IPS-15b (cell line): ENCODE results near the gene LRRC15.

Source experiments
- H3K27me3 ChIP-seq: one replicate; pipeline ENCODE4 v1.6.1; 2013; ENCODE audit warnings: low read length; ENCODE audit not compliant: control insufficient read depth, insufficient read depth
- H3K36me3 ChIP-seq: one replicate; pipeline ENCODE4 v1.6.1; 2013; ENCODE audit warnings: low read length; ENCODE audit not compliant: control insufficient read depth, insufficient read depth
- H3K4me1 ChIP-seq: one replicate; pipeline ENCODE4 v1.6.1; 2013; ENCODE audit warnings: mild to moderate bottlenecking, low read length; ENCODE audit not compliant: control insufficient read depth, insufficient read depth
- H3K4me3 ChIP-seq: one replicate; pipeline ENCODE4 v1.5.1; 2013; ENCODE audit warnings: low read depth, low read length
- H3K9ac ChIP-seq: one replicate; pipeline ENCODE4 v1.6.1; 2013; ENCODE audit warnings: low read depth, mild to moderate bottlenecking, low read length
- H3K9me3 ChIP-seq: one replicate; pipeline ENCODE4 v1.6.1; 2013; ENCODE audit warnings: mild to moderate bottlenecking, low read length; ENCODE audit not compliant: control insufficient read depth, insufficient read depth

The LRRC15 gene

DNA sequence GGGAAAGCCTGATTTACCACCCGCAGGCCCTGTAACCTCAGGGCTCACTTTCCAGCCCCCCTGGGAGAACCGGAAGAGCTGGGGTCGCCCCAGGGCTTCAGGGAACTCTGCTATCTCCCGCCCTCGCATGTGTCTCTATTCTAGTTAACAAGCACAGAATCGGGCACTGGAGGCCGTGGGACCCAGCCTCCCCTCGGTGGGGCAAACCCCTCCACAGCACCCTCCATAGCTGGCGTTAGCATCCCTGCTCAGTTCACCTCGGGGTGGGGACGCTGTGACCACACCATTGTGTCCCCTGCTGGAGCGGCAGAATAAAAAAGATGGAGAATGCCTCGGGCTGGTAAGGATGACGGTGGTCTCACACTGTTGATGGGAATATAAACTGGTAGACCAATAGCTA lies 3.5 kb upstream of the LRRC15 start:
- Histone ChIP-seq H3K9me3 (no peaks in the 10 kb centered on the region), H3K4me1 (peaks cover 3% of the 10 kb centered on the region), H3K36me3 (no peaks in the 10 kb centered on the region), H3K9ac (no peak overlapping the region), H3K27me3 (peaks cover 7% of the 10 kb centered on the region), H3K4me3 (no peak overlapping the region)

DNA sequence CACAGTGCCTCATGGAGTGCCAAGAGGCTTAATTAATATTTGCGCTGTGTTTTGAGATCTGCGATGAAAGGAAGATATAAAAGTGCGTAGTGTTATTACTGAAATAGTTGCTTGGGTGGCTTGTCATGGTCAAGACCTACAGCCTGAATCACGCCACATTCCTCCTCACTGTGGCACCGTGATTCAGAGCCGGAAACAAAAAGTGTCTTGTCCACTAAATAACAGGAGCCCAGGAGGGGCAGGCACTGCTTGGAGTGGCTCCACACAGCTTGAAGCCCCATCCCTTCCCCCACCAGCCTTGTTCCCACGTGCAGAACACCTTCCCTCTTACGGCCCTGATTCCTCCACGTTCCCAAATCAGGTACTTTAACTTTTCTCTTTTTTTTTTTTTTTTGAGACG lies 1.2 kb upstream of the LRRC15 start:
- Histone ChIP-seq H3K36me3 (no peaks in the 10 kb centered on the region), H3K4me1 (peaks cover 4% of the 10 kb centered on the region), H3K4me3 (no peak overlapping the region), H3K9ac (no peak overlapping the region), H3K27me3 (peaks cover 8% of the 10 kb centered on the region), H3K9me3 (no peaks in the 10 kb centered on the region)

DNA sequence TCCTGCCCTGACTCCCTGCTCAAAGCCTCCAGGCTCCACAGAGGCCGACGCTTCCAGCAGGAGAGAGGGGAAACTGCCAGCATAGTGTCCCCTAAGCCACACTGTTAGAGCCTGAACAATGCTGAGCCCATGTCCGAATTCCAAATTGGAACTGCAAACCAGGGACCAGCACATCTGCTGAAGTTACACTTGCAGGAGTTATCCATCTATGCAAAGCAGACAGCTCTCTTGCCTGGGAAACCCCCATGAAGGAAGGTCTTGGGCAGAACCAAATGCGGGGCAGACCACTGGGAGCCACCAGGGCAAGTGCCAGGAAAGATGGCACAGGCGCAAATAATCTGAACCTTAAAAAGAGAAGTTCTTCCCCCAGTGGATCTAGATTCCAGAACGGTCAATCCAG lies 625 bp downstream of the LRRC15 start:
- Histone ChIP-seq H3K27me3 (peaks cover 8% of the 10 kb centered on the region), H3K9ac (no peak overlapping the region), H3K4me3 (no peak overlapping the region)

DNA sequence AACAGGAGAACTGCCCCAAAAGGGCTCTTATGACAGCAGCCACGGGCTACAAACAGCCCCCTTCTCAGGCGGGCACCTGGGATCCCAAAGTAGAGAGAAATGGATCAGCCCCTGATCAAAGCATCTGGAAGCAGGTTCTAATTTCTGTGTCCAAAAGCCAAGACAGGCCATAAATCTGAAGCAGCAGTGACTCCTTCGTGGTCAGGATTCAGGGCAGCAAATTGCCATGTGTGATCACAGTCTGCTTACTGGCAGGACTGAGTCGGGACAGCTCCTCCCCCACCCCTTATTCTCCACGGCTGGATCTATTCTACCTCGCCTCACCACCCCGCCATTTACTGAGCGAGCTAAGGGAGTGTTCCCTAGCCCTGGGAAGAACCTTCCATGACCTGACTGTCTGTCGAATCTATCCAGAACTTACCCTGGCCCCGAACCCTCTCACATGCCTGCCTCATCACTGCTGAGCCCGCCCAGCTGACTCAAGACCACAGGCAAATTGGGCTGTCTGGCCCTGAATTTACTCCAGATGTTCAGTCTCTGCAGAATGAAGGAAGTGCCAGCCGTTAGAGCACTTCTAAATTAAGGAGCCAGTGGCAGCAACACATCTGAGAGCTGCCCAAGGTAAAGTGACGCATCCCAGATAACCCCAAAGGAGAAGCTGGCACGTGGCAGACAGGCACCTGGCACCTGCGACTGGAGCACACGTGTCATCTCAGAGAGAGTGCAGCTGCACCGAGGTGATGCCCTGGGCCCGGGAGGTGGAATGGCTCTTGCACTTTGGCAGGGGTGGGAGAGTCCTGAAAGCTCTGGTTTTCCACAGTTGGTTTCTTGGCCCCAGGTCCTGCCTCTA lies 1.3 kb downstream of the LRRC15 start:
- H3K9me3 ChIP-seq = no peaks in the 10 kb centered on the region
- H3K36me3 ChIP-seq = no peaks in the 10 kb centered on the region
- no peak overlapping the region for H3K4me3 ChIP-seq
- peaks cover 8% of the 10 kb centered on the region for H3K27me3 ChIP-seq
- peaks cover 4% of the 10 kb centered on the region for H3K4me1 ChIP-seq
- no peak overlapping the region for H3K9ac ChIP-seq

More for the DNA sequence above, 625 bp downstream of the LRRC15 start:
- Histone ChIP-seq H3K4me1 (peaks cover 4% of the 10 kb centered on the region), H3K9me3 (no peaks in the 10 kb centered on the region), H3K36me3 (no peaks in the 10 kb centered on the region)

DNA sequence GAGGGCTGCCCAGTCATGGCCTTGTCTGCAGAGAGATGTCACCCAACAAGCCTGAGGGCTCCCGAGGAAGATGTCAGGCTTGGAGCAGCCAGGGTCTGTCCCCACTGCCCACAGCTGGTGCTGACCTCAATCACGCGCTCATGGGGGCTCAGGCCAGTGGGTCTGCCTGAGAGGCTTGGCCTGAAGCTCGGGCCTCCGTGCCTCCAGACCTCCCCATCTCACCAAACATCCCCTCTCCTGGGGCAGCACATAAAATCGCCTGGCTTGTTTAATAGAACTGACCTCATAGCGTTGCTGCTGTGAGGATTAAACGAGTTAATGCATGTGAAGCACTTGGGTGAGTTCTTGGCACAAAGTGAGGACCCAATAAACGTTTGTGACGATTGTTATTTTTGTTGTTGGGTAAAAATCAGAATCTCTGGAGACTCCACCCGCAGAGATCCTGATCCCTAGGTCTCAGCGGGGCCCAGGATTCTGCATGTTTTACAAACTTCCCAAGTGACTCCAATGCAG lies 3.5 kb downstream of the LRRC15 start:
- H3K9ac ChIP-seq = no peak overlapping the region
- H3K27me3 ChIP-seq = peaks cover 8% of the 10 kb centered on the region
- H3K4me3 ChIP-seq = no peak overlapping the region
- H3K9me3 ChIP-seq = no peaks in the 10 kb centered on the region
- H3K36me3 ChIP-seq = no peaks in the 10 kb centered on the region
- peaks cover 4% of the 10 kb centered on the region for H3K4me1 ChIP-seq

DNA sequence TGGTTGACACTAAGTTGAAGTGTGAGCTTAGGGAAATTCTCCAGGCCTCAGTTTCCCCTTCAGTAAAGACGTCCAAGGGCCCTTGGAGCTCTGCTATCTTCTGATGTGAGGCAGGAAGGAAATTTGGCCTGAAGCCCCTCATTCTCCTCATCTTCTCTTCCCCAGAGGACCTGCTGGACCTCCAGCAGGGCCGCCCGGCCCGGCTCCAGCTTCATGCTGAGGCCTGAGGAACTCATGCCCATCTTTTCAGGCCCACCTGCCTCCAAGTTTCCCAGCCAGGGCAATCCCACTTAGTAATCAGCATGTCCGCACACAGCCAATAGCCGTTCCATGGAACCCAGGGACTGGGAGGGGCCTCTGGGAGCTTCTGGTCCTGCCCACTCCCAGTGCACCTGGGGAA lies 4.0 kb downstream of the LRRC15 start:
- peaks cover 8% of the 10 kb centered on the region for H3K27me3 ChIP-seq
- H3K36me3 ChIP-seq = no peaks in the 10 kb centered on the region
- H3K9ac ChIP-seq = no peak overlapping the region
- peaks cover 4% of the 10 kb centered on the region for H3K4me1 ChIP-seq
- no peak overlapping the region for H3K4me3 ChIP-seq
- no peaks in the 10 kb centered on the region for H3K9me3 ChIP-seq

DNA sequence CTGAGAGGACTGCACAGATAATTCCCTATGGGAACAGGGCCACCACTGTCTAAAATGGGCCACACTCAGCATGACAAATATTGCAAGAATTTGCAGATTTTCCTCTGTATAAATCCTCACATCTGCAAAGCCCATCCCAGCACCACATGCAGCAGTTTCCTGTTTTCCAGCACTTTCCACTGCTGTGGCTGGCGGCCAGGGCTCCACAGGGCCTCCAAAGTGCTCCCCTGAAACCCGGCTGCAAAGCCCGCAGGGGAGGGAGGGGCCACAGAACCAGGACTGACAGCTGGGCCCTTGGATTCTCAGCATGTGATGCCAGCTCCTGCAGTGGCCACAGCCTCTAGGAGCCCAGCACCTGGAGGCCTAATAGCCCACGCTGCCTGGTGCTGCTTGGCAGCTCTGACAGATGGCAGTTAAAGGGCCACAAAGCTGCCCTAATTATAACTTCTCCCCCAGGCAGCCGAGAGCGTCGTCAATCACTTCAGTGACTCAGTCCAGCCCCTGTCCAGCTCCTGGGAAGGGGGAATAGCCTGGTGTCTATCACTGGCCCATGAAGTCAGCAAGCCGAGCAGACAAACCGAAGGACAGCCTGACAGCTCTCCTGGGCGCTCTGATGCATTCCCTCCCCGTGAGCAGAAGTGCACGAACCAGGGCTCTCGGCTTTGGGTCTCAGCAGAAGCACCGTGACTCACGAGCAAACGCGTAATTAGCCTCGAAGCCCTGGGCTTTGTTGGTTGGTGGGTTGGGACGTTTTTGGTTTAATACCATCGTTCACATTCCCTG lies 4.7 kb downstream of the LRRC15 start:
- Histone ChIP-seq H3K4me1 (peaks cover 4% of the 10 kb centered on the region), H3K4me3 (no peak overlapping the region), H3K27me3 (peaks cover 8% of the 10 kb centered on the region), H3K36me3 (no peaks in the 10 kb centered on the region), H3K9me3 (no peaks in the 10 kb centered on the region), H3K9ac (no peak overlapping the region)

DNA sequence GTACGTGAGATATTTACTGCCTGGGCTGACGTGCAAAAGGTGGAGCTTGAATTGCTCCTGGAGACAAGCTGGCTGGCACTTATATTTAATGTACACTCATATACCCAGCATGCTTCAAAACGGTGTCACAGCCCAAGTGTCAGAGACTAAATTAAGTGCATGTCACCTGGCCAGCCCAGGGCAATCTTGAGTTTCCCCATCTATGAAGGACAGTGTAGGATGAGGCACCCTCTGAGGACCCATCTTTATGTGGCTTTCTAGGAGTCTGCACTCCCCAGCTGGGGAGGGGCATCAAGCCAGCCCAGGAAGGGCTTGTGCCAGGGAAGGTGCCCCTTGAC lies 5.3 kb downstream of the LRRC15 start:
- Histone ChIP-seq H3K36me3 (no peaks in the 10 kb centered on the region), H3K4me3 (no peak overlapping the region), H3K27me3 (peaks cover 8% of the 10 kb centered on the region), H3K9ac (no peak overlapping the region), H3K4me1 (peaks cover 4% of the 10 kb centered on the region), H3K9me3 (no peaks in the 10 kb centered on the region)

DNA sequence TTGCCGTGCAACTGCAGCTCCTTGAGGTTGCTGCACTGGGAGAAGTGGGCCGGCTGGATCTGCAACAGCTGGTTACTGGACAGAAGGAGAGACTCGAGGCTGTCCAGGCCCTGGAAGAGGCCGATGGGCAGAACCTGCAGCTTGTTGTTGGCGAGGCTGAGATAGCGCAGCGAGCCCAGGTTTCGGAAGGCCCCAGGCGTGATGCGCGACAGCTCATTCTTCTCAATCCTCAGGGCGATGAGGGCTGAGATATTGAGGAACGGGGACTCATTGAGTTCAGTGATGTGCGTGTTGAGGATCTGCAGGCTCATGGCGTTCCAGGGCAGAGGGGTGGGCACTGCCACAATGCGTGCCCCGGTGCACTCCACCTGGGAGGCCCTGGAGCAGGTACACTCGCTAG lies 9.0 kb downstream of the LRRC15 start:
- Histone ChIP-seq H3K4me1 (no peaks in the 10 kb centered on the region), H3K9me3 (no peaks in the 10 kb centered on the region), H3K27me3 (no peaks in the 10 kb centered on the region), H3K36me3 (no peaks in the 10 kb centered on the region), H3K9ac (no peak overlapping the region), H3K4me3 (no peak overlapping the region)

DNA sequence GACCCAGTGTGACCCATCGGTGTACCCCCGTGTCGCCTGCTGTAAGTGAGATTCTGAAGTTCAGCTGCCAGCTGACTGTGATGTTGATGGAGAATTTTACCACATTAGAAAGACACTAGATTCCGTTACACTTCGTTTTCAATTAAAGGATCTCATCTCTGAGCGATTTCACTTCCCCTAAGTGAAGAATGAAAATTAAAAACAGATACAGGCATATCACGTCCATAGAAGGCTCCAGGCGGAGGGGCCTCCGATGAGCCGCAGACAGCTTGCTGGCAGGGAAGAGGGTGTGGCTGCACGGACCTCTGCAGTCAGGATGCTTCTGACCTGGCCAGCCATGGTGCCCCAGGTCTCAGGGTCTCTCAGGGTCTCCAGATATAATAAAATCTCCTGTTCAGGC lies 11.9 kb downstream of the LRRC15 start:
- no peak overlapping the region for H3K9ac ChIP-seq
- no peaks in the 10 kb centered on the region for H3K9me3 ChIP-seq
- H3K36me3 ChIP-seq = no peaks in the 10 kb centered on the region
- no peaks in the 10 kb centered on the region for H3K4me1 ChIP-seq
- H3K27me3 ChIP-seq = no peaks in the 10 kb centered on the region
- no peak overlapping the region for H3K4me3 ChIP-seq

DNA sequence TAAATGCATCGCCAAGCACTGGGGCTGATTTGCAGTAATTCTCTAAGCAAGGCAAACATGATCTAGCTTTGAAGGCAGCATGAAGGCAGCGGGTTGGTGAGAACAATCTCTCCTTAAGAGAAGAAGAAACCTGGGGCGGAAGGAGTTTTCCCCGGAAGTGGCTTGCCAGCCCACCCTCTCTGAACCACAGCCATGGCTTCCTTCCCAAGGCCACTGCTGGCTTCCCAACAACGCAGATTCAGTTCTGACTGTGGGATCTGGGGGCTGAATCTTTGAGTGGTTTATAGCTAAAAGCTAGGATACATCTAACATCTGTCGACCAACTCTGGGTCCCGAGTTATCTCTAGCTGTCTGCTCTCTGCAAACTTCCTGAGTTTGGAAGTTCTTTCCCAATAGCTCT lies 14.2 kb downstream of the LRRC15 start:
- Histone ChIP-seq H3K9me3 (no peaks in the 10 kb centered on the region), H3K4me3 (no peak overlapping the region), H3K36me3 (no peaks in the 10 kb centered on the region), H3K9ac (no peak overlapping the region), H3K27me3 (no peaks in the 10 kb centered on the region), H3K4me1 (no peaks in the 10 kb centered on the region)

DNA sequence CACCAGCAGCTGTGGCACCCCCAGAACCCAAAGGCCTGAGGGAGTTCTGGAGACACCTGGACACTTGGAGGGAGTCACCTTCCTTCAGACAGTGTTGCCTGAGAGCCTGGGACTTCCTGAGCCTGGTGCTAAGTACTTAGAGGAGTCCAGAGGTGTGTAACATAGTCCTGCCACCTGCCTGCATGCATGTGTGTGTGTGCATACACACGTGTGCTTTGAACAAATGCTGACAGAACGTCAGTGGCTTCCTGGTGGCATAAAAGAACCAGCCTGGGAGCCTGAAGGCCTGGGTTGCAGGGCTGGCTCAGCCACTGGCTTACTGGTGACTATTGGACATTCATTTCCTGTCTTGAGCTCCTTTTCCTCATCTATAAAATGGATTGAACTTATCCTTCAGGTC lies 15.2 kb downstream of the LRRC15 start:
- Histone ChIP-seq H3K9me3 (no peaks in the 10 kb centered on the region), H3K9ac (no peak overlapping the region), H3K36me3 (no peaks in the 10 kb centered on the region), H3K27me3 (no peaks in the 10 kb centered on the region), H3K4me1 (no peaks in the 10 kb centered on the region), H3K4me3 (no peak overlapping the region)
